ENCODE measurements around the gene ITGA8. TPM values are rescaled to one million over a fixed set of nuclear protein-coding genes. Genes with fewer than 3 reads are reported as not detected.

Gene ITGA8
- total RNA-seq, 2 donors from 2014 or later, result 2.1 to 3.5 TPM

- H3K27me3 ChIP-seq, result no peaks in the 10 kb centered on the region
- no peaks in the 10 kb centered on the region for H3K9me3 ChIP-seq
- TF ChIP-seq CTCF (IDR thresholded peaks at IDR 0.05), result no peak
- H3K4me3 ChIP-seq, result no peak overlapping the region
- DNase-seq, result no peak
- H3K4me1 ChIP-seq, result no peaks in the 10 kb centered on the region
- no peak overlapping the region for H3K9ac ChIP-seq (ENCODE audit: low read depth in 2 of 2, low read length in 2 of 2)
- no peak overlapping the region for H3K27ac ChIP-seq
- intact Hi-C loops (cut with DNase I), result no loop called here
- no peaks in the 10 kb centered on the region for H3K36me3 ChIP-seq
Measured at GRCh38 chr10:15690031-15690430, 29.7 kb downstream of the ITGA8 start.

GRCh38 chr10:15684768-15685167 lies 35.0 kb downstream of the ITGA8 start:
- H3K4me3 ChIP-seq, result no peak overlapping the region
- H3K9me3 ChIP-seq, result no peaks in the 10 kb centered on the region
- H3K9ac ChIP-seq (ENCODE audit: low read depth in 2 of 2, low read length in 2 of 2), result no peak overlapping the region
- TF ChIP-seq CTCF (IDR thresholded peaks at IDR 0.05), result no peak
- no peak overlapping the region for H3K27ac ChIP-seq
- no peak for DNase-seq
- H3K36me3 ChIP-seq, result no peaks in the 10 kb centered on the region
- H3K27me3 ChIP-seq, result no peaks in the 10 kb centered on the region
- H3K4me1 ChIP-seq, result no peaks in the 10 kb centered on the region
- intact Hi-C loops (cut with DNase I), result no loop called here

- no peak for DNase-seq
- Histone ChIP-seq H3K4me1 (no peaks in the 10 kb centered on the region), H3K9me3 (no peaks in the 10 kb centered on the region), H3K9ac (ENCODE audit: low read depth in 2 of 2, low read length in 2 of 2) (no peak overlapping the region), H3K27ac (no peak overlapping the region), H3K36me3 (no peaks in the 10 kb centered on the region), H3K4me3 (no peak overlapping the region), H3K27me3 (no peaks in the 10 kb centered on the region)
- intact Hi-C loops (cut with DNase I), result no loop called here
- TF ChIP-seq CTCF (IDR thresholded peaks at IDR 0.05), result no peak
Measured at GRCh38 chr10:15681076-15681475, 38.6 kb downstream of the ITGA8 start.

- H3K9me3 ChIP-seq, result no peaks in the 10 kb centered on the region
- DNase-seq, result no peak
- H3K4me1 ChIP-seq, result no peaks in the 10 kb centered on the region
- no peaks in the 10 kb centered on the region for H3K36me3 ChIP-seq
- no peak overlapping the region for H3K9ac ChIP-seq (ENCODE audit: low read depth in 2 of 2, low read length in 2 of 2)
- intact Hi-C loops (cut with DNase I), result no loop called here
- no peak overlapping the region for H3K27ac ChIP-seq
- TF ChIP-seq CTCF (IDR thresholded peaks at IDR 0.05), result no peak
- no peak overlapping the region for H3K4me3 ChIP-seq
- H3K27me3 ChIP-seq, result no peaks in the 10 kb centered on the region
Measured at GRCh38 chr10:15678851-15679250, 40.9 kb downstream of the ITGA8 start.

- no peak for DNase-seq
- Histone ChIP-seq H3K9me3 (no peaks in the 10 kb centered on the region), H3K27ac (no peak overlapping the region), H3K27me3 (no peaks in the 10 kb centered on the region), H3K9ac (ENCODE audit: low read depth in 2 of 2, low read length in 2 of 2) (no peak overlapping the region), H3K4me1 (no peaks in the 10 kb centered on the region), H3K4me3 (no peak overlapping the region), H3K36me3 (no peaks in the 10 kb centered on the region)
- no peak for TF ChIP-seq CTCF (IDR thresholded peaks at IDR 0.05)
- intact Hi-C loops (cut with DNase I), result no loop called here
Measured at GRCh38 chr10:15672469-15672868, 47.3 kb downstream of the ITGA8 start.

- Histone ChIP-seq H3K9me3 (no peaks in the 10 kb centered on the region), H3K4me1 (no peaks in the 10 kb centered on the region), H3K36me3 (no peaks in the 10 kb centered on the region), H3K27ac (no peak overlapping the region), H3K9ac (ENCODE audit: low read depth in 2 of 2, low read length in 2 of 2) (no peak overlapping the region), H3K27me3 (no peaks in the 10 kb centered on the region), H3K4me3 (no peak overlapping the region)
- intact Hi-C loops (cut with DNase I), result no loop called here
- no peak for DNase-seq
- TF ChIP-seq CTCF (IDR thresholded peaks at IDR 0.05), result no peak
Measured at GRCh38 chr10:15670880-15671279, 48.8 kb downstream of the ITGA8 start.
